GM21381 (cell line): Measurements from ENCODE around the gene CNPY2.
"Not testable (repeated sequence)": the region's sequence is repeated elsewhere in the genome, so short reads cannot be mapped to it uniquely, and the experiment has no call there.

Experiments
- ATAC-seq: cut with Tn5 transposase; IDR thresholded peaks from one replicate; pipeline ENCODE4 v1.9.1; 2021; ENCODE audit warnings: mild to moderate bottlenecking, moderate library complexity; ENCODE audit not compliant: unreplicated experiment

The CNPY2 gene

DNA sequence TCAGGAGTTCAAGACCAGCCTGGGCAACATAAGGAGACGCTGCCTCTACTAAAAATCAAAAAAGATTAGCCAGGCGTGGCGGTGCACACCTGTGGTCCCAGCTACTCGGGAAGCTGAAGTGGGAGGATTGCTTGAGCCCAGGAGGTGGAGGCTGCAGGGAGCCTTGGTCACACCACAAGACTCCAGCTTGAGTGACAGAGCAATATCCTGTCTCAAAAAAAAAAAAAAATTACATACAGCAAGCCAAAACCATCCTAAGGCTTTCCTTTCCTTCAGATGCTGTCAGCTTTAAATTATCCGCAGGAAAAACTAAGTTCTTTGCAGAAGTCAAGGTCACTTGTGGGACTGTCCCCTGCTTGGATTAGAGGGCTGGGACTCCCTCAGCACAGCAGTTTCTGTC is 17.0 kb downstream of the CNPY2 start:
- no peak for ATAC-seq

DNA sequence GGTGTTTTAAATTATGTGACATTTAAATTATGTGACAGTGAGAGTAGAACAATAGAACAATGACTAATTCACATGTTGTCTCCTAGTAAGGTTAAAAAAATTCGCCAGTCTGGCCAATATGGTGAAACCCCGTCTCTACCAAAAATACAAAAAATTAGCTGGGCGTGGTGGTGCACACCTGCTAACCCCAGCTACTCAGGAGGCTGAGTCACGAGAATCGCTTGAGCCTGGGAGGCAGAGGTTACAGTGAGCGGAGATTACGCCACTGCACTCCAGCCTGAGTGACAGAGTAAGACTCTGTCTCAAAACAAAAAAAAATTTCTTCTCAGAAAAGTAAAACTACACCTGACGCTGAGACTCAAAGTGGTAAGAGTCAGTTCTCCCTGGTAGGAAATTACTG is 18.4 kb downstream of the CNPY2 start:
- no peak for ATAC-seq

DNA sequence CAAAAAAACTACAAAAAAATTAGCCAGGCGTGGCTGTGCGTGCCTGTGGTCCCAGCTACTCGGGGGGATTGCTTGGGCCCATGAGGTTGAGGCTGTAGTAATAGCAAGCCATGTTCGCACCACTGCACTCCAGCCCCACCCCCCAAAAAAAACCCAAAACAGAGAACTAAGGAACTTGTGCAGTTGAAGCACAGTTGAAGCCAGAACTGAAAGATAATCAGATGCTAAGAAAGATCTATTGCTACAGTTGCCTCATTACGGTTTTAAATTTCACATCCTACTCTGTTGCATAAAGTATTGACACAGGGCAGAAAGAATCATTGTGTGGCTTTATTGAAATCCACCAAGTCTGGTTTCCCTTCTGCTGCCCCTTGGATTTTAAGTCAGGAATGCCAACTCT is 19.5 kb downstream of the CNPY2 start:
- ATAC-seq = no peak

DNA sequence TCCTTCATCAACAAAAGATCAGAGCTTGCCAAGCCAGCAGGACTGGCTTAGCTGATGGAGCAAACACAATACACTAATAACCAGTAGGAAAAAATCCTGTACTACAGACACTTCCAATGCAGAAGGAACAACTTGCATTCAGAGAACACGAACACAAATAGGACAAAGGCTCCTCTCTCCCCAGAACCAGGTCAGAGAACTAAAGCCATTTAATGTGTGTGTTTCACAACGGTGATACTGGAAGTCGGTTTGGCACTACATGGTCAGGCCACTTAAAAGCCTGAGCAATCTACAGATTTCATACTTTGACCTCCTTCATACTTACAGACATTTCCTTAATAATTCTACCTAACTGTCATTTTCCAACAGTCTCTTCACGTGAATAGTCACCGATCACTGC is 22.0 kb downstream of the CNPY2 start:
- ATAC-seq = no peak

DNA sequence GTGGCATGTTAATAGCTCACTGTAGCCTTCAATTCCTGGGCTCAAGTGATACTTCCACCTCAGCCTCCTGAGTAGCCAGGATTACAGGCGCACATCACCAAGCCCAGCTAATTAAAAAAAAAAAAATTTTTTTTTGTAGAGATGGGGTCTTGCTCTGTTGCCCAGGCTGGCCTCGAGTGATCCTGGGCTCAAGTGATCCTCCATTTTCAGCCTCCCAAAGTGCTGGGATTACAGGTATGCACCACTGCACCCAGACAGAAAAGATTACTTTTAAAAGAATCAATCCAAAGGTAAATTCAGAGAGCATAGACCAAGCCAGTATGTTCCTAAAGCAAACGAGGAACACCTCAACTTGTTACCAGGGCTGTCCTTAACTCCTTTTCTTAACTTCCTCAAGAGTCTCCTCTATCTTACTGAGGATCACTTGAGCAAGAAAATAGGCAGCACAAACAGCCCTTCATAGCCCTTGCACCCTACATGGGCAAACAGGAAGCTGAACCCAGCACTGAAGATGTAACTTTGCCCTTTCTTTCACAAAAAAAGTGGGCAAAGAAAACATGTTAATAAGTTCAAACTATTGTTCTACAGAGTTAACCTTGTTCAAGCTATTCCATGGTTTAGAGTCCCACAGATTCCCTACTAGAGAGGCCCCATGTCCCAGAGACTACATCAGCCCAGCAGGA is 26.9 kb downstream of the CNPY2 start:
- ATAC-seq = no peak

DNA sequence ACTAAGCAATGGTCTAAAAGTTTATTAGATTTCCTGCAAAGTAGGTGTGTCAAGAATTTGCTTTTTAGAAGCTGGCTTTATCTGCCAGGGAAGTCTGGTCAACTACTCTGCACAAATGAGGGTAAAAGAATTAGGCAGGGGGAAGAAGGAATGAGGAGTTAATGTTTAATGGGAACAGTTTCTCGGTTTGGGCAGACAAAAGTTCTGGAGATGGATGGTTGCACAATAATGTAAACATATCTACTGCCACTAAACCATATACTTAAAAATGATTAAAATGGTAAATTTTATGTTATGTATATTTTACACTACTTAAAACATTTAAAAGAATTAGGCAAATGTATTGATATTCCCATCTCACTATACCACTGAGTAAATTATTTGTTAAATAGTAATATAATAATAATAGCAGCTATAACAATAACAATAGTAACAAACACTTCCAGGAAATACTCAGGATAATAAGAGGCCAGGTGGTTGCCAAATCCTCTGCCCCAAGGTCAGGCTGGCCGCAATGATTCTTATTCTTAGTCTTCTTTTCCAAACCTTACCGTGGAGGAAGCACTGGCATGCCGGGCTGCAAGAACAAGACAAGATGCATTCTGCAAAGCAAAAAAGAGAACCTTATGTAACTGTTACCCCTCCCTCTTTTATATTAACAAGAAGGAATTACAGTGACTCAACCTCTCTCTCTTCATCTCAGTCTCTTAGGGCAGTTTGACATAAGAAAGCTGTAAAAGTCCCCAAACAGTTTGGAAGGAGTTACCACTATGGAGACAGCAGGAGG is 29.6 kb downstream of the CNPY2 start:
- ATAC-seq = no peak

DNA sequence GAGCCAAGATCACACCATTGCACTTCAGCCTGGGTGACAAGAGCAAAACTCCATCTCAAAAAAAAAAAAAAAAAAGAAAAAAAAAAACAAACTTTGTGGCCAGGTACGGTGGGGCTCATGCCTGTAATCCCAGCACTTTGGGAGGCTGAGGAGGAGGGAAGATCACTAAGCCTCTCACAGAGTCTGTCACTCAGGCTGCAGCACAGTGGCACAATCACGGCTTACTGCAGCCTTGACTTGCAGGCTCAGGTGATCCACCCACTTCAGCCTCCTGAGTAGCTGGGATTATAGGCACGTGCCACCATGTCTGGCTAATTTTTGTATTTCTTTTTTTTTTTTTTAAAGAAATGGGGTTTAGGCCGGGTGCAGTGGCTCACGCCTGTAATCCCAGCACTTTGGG is 31.5 kb downstream of the CNPY2 start:
- ATAC-seq = not testable (repeated sequence)

DNA sequence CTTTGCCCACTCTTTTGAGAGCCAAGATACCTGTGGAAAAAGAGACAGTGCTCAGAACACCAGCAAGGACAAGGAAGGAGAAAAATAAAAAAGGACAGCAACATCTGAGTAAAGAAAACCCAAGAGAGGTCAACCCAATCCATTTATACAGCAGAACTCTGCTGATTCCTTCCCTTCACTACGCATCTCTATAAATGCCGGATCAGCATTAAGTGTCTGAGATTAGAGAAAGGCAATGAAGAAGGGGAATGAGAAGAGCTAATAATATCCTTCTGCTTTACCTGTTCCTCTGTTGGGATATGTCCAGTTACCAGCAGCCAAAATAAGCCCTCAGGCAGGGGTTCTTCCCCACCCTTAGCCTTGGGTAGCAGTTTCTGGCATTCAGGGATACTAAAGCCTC is 33.2 kb downstream of the CNPY2 start:
- no peak for ATAC-seq

DNA sequence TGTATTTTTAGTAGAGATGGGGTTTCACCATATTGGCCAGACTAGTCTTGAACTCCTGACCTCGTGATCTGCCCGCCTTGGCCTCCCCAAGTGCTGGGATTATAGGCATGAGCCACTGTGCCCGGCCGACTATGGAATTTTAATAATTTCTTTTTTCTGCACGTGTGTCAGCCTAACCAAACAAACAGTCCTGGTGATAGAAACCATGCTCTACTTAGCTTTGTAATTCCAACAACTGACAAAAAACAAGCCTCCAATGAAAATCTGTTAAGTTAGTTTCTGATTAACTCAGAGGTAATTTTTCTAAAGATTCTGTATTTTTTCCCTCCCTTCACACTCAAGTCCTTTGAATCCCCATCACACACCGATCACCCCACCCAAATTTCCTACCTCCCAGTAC is 33.8 kb downstream of the CNPY2 start:
- ATAC-seq = no peak

DNA sequence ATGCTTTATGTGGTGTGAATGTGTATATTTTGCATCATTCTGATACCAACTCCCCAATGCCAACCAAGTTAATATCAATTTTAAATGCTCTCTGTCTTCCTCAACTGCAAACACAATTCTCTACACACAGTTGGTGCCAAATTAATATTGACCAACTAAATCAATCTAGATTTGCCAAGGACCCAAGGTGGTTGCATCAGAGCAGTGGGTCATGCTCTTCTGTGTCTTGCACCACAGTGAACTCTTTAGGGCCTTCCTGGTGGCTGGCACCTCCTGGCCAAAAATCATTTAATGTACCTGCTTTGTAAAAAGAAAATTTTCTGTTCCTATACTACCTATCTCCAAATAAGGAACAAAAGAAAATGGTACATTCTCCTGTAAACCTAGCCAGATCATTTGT is 34.9 kb downstream of the CNPY2 start:
- no peak for ATAC-seq

DNA sequence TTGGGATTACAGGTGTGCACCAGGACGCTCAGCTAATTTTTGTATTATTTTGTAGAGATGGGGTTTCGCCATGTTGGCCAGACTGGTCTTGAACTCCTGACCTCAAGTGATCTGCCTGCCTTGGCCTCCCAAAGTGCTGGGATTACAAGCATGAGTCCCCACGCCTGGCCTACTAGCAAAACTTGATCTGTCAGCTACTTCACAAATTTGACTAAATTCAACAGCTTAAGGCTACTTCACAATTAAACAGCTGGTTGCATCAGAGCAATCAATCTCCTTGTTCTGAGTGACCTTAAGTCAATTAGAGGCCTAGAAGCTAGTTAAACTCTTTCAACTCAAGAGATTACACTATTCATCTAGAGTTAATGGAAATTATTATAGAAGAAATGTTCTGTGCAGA is 36.9 kb downstream of the CNPY2 start:
- ATAC-seq = no peak

DNA sequence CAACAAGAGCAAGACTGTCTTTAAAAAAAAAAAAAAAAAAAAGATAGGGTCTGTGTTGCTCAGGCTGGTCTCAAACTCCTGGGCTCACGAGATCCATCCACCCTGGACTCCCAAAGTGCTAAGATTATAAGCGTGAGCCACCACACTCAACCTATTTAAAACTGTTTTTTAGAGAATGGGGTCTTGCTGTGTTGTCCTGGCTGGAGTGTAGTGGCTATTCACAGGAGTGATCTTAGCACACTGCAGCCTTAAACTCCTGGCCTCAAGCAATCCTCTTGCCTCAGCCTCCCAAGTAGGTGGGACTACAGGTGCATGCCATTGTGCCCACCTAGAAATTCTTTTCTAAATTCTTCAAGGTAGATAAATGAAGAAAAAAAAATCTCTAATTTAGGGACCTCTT is 41.5 kb downstream of the CNPY2 start:
- ATAC-seq = no peak

DNA sequence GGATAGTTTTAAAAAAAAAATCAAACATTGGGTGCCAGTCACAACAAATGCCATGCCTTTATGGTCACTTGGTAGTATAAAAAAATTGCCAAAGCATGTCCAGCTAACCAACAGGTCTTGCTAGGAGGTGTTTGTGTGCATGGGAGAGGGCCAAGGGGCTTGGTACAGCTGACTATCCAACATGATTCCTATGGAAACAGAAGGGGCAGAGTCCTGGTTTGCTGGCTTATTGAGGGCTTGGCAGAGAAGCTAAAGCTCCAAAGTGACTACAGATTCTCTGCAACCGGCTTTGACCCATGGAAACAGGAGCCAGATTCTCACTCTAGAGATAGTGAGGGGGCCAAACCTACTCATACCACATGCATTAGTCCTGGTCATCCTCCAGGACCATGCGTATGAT is 43.3 kb downstream of the CNPY2 start:
- not testable (repeated sequence) for ATAC-seq

DNA sequence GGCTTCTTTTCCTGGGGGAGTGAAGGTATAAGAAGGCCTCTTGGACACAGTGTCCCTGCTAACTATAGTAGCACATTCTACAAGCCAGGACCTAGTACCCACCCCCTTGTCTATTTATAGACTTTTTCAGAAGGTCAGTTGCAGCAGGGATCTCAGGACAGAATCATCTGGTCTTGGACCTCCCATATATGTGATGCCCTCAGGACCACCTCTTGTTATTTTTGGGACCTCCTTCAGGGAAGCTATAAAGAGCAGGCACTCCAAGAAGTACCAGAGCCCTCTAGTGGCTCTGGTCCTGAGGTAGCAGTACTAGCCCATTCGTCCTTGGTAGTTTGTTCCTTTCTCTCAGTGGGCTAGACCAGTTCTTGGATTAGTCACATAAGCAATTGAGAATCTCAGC is 44.8 kb downstream of the CNPY2 start:
- ATAC-seq = no peak

DNA sequence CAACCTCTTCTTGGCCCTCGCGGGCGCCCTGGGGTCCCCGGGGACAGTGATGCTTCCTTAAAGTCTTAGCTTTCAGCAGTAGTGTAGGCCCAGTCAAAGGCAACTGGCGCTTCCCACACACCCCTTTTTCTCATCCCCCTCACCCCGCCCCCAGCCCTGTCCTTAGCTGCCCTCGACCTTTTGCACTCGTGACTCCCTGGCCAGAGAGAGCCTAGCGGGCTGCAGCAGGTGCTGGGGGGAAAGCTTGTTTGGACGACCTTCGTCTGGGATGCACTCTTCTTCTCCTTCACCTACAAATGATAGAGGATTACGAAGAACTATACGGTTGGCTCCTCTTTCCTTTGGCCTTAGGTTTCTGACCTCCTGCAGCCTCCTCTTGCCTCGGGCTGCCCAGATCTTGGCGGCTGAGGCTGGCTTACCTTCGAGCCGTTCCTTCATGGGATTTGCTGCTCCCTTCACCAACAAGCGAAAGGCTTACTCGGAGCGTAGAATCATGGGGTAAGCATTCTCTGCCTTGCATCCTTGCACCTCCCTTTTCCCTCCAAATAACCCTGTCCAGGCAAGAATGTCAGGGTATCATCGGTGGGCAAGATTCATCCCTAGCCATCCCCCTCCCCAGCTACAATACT is 48.2 kb downstream of the CNPY2 start:
- ATAC-seq = no peak

DNA sequence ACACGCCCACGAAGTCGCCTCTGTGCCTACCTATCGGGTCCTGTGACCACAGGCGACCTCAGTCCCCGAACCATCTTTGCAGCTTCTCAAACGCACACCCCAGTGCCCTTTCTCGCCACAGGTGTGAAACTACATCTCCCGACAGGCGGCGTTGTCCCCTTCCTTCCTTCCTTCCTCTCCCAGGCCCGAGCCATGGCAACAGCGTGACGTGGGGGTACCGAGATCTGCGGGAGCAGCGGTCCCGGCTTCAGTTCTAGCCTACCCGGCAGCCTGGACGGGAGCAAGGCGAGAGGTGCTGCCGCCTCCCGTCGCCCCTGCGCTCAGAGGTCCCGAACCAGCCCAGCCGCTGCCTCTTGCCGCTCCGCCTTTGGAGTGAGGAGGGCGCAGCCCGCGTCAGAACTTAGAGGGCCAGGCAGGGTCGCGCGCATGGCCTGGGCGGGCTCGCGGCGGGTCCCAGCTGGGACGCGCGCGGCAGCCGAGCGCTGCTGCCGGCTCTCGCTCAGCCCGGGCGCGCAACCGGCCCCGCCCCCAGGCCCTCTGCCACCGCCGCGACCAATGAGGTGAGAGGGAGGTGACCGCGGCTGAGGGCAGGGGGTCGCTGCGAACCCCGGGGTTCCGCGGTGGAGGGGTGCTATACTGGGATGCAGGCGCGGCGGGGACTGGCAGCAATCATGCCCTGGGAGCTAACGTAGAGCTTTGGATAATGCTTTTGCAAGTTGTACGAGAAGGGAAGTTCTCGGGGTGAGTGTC is 48.9 kb downstream of the CNPY2 start, which contains the start of gene COQ10A:
Gene COQ10A, plus strand, starts transcription at position 250 of the 750 bp plus-strand sequence. Its CDS starts 177 bp downstream, at position 427.
- ATAC-seq = peak; percentile 91

DNA sequence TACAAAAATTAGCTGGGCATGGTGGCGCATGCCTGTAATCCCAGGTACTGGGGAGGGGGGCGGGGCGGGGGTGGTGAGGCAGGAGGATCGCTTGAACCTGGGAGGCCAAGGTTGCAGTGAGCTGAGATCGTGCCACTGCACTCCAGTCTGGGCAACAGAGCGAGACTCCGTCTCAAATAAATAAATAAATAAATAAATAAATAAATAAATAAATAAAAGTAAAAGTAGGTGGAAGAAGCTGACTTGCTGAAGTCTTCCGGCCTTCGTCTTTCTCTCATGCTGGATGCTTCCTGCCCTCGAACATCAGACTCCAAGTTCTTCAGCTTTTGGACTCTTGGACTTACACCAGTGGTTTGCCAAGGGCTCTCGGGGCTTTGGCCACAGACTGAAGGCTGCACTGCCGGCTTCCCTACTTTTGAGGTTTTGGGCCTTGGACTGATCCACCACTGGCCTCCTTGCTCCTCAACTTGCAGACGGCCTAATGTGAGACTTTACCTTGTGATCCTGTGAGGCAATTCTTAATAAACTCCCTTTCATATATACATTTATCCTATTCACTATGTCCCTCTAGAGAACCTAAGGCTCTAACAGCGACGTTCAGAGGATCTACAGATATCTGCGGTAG is 49.6 kb downstream of the CNPY2 start:
- ATAC-seq = not testable (repeated sequence)

DNA sequence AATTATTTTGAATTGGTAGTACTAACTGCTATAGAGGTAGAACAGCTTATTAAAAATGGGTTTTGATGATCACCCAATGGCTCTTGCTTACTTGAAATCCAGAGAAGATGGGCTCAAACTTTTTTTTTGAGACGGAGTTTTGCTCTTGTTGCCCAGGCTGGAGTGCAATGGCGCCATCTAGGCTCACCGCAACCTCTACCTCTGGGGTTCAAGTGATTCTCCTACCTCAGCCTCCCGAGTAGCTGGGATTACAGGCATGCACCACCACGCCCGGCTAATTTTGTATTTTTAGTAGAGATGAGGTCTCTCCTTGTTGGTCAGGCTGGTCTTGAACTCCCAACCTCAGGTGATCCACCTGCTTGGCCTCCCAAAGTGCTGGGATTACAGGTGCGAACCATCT is 52.8 kb downstream of the CNPY2 start:
- ATAC-seq = not testable (repeated sequence)

DNA sequence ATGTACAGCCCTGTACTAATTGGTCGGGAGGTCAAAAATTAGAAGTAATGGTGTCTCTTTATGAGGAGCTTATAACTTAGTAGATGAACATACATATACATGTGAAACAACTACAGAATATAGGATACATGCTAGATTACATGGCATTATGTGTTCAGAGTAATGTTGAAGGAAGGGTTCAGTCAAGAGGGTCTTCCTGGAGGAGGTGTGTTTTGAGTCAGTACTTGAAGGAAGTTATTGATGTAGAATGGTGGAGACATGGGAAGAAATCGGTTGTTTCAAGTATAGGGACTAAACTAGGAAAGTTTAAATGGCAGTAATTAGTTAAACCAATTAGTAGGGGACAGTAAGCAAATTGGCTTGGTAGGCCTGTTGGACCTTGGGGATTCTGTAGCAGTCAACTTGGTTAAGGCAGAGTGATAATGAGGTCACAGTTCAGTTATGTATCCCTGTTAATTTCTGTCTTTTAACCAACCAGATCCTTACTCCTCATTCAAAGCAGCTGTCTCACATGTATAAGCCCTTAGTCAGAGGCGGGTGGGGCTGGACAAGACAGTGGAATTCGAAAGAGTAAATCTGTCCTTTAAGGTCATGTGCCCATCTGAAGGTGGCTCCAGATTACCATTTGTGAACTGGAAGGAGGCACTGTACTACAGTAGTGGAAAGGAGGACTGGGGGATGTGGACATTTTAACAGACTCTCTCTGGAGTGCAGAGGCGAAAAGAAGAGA is 54.1 kb downstream of the CNPY2 start:
- ATAC-seq = no peak

DNA sequence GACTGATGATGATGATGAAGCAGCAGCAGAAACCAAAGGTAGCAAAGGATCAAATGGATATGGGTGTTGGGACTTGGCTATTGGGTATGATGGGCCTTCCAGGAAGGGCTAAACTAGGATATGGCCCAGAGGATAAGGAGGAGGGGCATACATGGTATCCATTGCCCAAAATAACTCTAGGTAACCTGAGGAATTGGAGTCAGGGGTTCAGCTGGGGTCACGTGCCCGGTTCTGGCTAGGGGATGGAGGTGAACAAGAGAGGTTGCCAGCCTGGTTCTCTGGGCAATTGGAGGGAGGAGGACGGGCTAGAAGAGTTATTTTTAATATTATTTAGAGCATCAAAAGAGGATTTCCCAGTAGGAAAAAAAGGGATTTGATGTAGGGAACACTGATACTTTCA is 54.9 kb downstream of the CNPY2 start:
- no peak for ATAC-seq
